Astrocyte (in vitro differentiated cells and primary cell): Measurements from ENCODE around the gene TNKS1BP1.

ENCODE experiments used
- CTCF ChIP-seq: IDR thresholded peaks from 2 replicates; pipeline ENCODE4 v1.5.1; 2011; ENCODE audit warnings: low read depth, mild to moderate bottlenecking, inconsistent platforms, low read length, moderate library complexity; ENCODE audit not compliant: insufficient read depth
- EZH2 ChIP-seq: IDR thresholded peaks from 2 replicates; pipeline ENCODE4 v1.6.1; 2012; ENCODE audit warnings: mild to moderate bottlenecking, low read length, inconsistent platforms; ENCODE audit not compliant: insufficient read depth

DNA sequence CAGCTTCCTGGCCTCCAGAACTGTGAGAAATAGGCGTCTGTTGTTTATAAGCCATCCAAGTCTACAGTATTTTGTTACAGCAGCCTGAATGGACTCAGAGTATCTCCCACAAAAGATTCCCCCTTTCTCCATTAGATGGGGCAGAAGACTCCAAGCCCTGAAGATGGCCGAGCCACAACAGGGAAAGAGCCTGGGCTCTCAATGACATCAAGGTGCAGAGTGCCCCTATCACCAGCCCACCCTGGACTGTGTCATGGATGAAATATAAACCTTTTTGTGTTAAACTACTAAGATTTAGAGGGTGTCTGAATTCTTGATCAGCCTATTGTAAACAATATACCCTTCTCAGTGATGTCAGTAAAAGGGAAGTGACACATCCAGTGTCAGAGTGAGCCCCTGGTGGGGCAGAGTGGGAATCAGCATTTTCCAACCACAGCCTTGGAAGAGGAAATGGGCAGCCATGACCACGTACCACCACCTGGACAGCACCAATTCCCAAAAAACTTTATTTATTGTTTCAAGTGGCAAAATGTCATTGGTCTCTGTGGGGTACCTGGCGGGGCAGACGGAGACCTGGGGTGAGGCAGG is 25.5 kb downstream of the TNKS1BP1 start:
- TF ChIP-seq CTCF (no peak), EZH2 (no peak)
